ENCODE data around the gene TCEAL9. TPM values are rescaled to one million over a fixed set of nuclear protein-coding genes. Genes with fewer than 3 reads are reported as not detected.

The TCEAL9 gene, protein sequence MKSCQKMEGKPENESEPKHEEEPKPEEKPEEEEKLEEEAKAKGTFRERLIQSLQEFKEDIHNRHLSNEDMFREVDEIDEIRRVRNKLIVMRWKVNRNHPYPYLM
- 0.35 and 0.88 TPM in 2 replicates for total RNA-seq

DNA sequence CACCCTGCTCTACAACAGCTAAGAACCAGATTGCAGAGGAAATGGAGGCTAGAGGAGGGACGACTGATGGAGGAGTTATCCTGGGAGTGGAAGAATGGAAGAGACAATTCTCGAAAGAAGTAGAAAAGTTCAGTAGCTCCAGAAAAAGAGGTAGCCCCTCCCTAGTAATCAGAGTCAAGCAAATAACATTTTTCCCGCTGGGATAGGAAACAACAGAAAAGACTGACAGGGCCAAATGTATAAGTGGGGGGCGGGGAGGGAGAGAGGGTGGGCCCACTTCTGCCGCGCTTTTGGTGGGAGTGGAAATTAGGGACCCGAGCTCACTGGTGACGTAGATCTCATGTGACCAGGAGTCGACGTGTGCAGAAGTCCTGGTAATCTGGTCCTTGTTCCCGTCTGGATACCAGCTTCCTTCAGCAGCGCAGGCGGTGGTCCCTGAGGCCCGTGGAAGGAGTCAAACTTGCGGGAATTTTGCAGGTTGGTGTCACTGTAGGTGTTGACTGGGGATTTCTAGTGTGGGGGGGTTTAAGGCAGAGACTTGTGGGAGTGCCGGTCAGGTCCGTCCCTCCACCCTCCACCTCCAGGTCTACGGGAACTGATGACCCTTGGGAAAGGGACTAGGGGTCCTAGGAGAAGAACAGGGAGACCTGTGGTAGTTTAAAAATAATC is at the start of gene TCEAL9:
Gene TCEAL9, plus strand, starts transcription at position 377 of the 669 bp plus-strand sequence. CDS start 1,179 bp downstream, outside the sequence.
- Mint-ChIP-seq H3K4me1 (peaks cover 5% of the 10 kb centered on the region), H3K4me3 (peak within 1 kb of the TSS; percentile 85), H3K27me3 (peaks cover 2% of the 10 kb centered on the region), H3K27ac (no peak within 1 kb of the TSS), H3K9me3 (no peaks in the 10 kb centered on the region), H3K36me3 (ENCODE audit: low read depth) (no peaks in the 10 kb centered on the region)
- POLR2A ChIA-PET: no interaction called here
- CTCF ChIA-PET: no interaction called here
- ATAC-seq (ENCODE audit: low read depth) (no peak), DNase-seq (no peak)
- intact Hi-C loops (cut with micrococcal nuclease): no loop called here
- TF ChIP-seq, protein P1, sequence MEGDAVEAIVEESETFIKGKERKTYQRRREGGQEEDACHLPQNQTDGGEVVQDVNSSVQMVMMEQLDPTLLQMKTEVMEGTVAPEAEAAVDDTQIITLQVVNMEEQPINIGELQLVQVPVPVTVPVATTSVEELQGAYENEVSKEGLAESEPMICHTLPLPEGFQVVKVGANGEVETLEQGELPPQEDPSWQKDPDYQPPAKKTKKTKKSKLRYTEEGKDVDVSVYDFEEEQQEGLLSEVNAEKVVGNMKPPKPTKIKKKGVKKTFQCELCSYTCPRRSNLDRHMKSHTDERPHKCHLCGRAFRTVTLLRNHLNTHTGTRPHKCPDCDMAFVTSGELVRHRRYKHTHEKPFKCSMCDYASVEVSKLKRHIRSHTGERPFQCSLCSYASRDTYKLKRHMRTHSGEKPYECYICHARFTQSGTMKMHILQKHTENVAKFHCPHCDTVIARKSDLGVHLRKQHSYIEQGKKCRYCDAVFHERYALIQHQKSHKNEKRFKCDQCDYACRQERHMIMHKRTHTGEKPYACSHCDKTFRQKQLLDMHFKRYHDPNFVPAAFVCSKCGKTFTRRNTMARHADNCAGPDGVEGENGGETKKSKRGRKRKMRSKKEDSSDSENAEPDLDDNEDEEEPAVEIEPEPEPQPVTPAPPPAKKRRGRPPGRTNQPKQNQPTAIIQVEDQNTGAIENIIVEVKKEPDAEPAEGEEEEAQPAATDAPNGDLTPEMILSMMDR (IDR thresholded peaks at IDR 0.05): no peak

DNA sequence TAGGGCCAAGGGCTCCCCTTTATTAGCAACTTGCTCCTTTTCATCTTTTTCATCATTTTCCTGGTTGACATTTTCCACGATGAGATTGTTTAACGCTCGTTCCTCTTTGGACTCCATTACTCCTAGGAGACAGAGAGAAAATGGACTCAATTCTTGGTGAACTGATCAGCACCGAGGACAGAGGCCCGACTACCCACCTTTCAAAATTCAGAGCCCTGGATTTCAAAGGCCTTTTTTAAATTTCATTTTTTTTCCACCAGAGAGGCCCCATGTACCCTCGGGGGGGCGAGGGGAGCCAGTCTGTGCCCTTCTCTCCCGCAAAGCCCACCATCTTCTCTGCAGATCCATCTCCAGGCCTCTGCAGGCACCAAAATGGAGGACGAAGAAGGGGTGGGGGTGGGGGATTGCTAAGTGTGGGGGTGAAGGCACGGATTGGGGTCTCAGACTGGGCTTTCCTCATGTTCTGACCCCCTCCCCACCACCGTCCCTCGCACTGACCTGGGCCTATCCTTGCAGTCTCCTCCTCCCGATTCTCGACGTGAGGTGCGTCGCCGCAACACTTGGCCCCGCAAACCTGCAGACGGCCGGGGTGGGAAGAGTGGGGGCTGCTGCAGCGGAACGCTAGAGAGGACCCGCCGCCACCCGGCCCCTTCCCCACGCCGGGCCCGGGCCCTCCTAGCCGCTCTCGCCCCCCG is 46.3 kb upstream of the TCEAL9 start:
- TF ChIP-seq, protein P1 (IDR thresholded peaks at IDR 0.05): no peak
- ChIA-PET POLR2A (no interaction called here), CTCF (no interaction called here)
- Mint-ChIP-seq H3K9me3 (peaks cover 2% of the 10 kb centered on the region), H3K27me3 (no peaks in the 10 kb centered on the region), H3K4me1 (no peaks in the 10 kb centered on the region), H3K4me3 (peak overlapping the region; percentile 82), H3K27ac (no peak overlapping the region), H3K36me3 (ENCODE audit: low read depth) (no peaks in the 10 kb centered on the region)
- peak; percentile 3 for ATAC-seq (ENCODE audit: low read depth)
- intact Hi-C loops (cut with micrococcal nuclease): loop anchor here (2.0 to 10.0 kb wide), 3 partner anchors 53 to 375 kb away; partner anchors contain the start of genes BEX4, MORF4L2 and TCEAL8
- no peak for DNase-seq

DNA sequence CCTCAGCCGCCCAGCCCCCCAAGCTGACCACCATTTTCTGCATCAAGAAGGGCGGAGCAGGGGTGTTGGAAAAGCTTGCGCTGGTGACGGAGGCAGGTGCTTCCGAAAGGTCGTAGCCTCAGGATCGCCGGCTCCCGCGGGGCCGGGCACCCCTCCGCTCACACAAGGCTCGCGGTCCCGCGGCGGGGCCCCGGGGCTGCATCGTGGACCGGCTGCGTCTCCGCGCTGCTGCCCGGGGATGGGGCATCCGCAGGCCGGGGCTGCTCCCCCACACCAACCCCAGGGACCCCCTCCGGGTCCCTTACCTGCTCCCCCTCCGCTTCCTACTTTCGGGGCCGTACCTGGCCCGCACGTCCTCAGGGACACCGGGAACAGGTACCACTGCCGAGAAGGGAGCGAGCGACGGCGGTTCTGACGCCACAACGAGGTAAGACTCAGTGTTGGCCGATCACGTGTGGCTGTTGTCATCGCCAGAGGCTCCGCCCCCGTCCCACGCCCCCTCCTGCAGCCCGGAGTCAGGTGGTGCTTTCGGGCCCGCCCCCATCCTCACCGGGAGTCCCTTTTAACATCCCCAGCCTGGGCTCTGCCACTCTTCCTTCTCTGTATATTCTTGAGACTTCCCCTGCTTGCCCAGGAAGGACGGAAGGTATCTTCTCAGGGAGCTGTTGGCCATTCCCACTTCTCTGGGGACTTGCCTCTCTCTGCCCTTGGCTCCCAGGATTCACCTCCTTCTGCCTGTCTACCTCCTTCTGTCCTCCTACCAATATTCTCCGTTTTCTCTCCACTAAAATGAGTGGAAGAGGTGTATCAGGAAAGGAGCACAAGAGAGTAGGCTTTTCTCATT is 45.5 kb upstream of the TCEAL9 start, which contains the start of gene BEX2:
Gene BEX2, minus strand, starts transcription at position 436 of the 844 bp plus-strand sequence. CDS start 1,014 bp downstream, outside the sequence.
- intact Hi-C loops (cut with micrococcal nuclease): loop anchor here (2.0 to 10.0 kb wide), 3 partner anchors 53 to 374 kb away; partner anchors contain the start of genes BEX4, MORF4L2 and TCEAL8
- ChIA-PET CTCF (no interaction called here), POLR2A (no interaction called here)
- ATAC-seq (ENCODE audit: low read depth) (peak; percentile 98), DNase-seq (peak; percentile 66)
- H3K4me1 Mint-ChIP-seq: no peaks in the 10 kb centered on the region
- peaks cover 2% of the 10 kb centered on the region for H3K9me3 Mint-ChIP-seq
- peak within 1 kb of the TSS; percentile 82 for H3K4me3 Mint-ChIP-seq
- H3K36me3 Mint-ChIP-seq (ENCODE audit: low read depth): no peaks in the 10 kb centered on the region
- peak within 1 kb of the TSS; percentile 35 for H3K27ac Mint-ChIP-seq
- TF ChIP-seq, protein P1 (IDR thresholded peaks at IDR 0.05): no peak
- H3K27me3 Mint-ChIP-seq: no peaks in the 10 kb centered on the region

DNA sequence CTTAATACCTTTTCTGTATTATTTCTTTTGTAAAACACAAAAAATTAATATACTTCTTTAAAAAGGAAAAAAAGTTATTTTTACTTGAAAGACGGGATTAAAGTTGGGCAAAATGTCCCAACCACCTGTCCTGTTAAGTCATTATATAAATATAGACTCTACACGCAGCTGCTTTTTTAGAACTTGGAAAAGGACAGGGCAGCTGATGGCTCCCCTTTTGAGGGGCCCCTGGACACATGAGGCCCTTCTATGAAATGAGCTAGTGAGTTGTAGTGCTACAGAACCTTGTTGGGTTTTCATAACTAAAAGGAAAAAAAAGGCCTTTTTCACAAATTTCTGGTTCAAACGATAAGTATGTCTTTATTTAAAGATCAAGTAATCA is 44.9 kb upstream of the TCEAL9 start:
- ATAC-seq (ENCODE audit: low read depth) (no peak), DNase-seq (no peak)
- H3K36me3 Mint-ChIP-seq (ENCODE audit: low read depth): no peaks in the 10 kb centered on the region
- intact Hi-C loops (cut with micrococcal nuclease): loop anchor here (2.0 to 10.0 kb wide), 3 partner anchors 54 to 373 kb away; partner anchors contain the start of genes BEX4, MORF4L2 and TCEAL8
- H3K4me1 Mint-ChIP-seq: no peaks in the 10 kb centered on the region
- no peaks in the 10 kb centered on the region for H3K27me3 Mint-ChIP-seq
- TF ChIP-seq, protein P1 (IDR thresholded peaks at IDR 0.05): no peak
- H3K9me3 Mint-ChIP-seq: no peaks in the 10 kb centered on the region
- POLR2A ChIA-PET: no interaction called here
- H3K4me3 Mint-ChIP-seq: no peak overlapping the region
- H3K27ac Mint-ChIP-seq: no peak overlapping the region
- CTCF ChIA-PET: no interaction called here
